GM10266 (cell line): ENCODE data around the gene HMMR.

Experiments used
- DNase-seq: peaks from one replicate; pipeline ENCODE4 v3.0.0; 2012; ENCODE audit errors: extremely low spot score
- CTCF ChIP-seq: IDR thresholded peaks from 2 replicates; pipeline ENCODE4 v1.5.1; 2012; ENCODE audit warnings: mild to moderate bottlenecking, low read depth; ENCODE audit not compliant: control insufficient read depth, insufficient read depth; ENCODE audit errors: missing control alignments

HMMR gene

DNA sequence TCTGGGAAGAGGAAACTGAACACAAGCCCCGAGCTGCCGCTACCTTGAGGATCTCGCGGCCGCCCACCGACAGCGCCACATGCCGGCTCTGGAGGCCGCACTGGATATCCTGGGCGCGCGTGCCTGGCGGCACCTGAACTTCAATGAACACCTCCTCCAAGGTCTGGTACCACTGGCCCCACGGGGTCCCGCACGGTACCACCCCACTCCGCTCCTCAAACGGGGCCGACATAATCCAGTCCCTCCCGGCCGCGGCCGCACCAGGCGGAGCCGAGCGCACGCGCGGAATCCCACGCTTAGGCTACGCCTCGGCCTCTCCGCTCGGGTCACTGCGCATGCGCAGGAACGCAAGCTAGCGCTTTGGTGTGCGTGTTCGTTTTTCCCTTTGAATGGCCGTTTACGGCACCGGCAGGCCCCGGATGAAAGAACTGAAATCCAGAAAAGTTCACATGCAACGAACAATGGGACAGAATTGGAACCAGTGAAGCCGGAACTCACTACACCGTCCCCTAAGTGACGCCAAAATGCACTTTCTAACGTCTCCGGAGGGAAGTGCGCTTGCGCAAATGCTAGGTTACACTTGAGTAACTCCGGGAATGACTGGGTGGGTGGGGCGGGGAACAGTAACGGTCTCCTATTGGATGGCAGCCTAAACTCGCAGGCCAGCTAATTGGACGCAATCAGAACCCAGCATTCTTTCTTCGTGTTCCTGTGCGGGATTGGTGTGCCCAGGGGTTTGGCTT lies 442 bp upstream of the HMMR start, which contains the start of gene NUDCD2:
Gene NUDCD2, minus strand, starts transcription at position 284 of the 743 bp plus-strand sequence. Its CDS starts 52 bp downstream, at position 232.
- peak; percentile 85 for DNase-seq
- peak; percentile 28 for TF ChIP-seq CTCF

DNA sequence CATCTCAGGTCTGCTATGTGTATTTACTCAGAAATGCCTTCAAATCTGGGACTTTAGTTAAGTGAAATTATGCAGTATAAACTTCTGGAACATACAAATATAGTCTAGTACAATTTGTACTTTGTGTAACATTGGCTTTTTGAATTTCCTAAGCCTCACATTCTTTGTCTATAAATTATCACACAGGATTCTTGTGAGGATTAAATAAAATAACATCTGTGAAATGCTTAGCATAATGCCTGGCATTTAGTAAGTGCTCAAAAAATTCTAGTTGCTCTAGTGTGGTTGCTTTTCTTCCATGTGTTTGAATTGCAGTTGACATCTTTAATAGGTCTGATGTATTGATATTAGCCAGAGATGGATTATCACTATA lies 2.6 kb downstream of the HMMR start:
- DNase-seq = no peak
- TF ChIP-seq CTCF = no peak

DNA sequence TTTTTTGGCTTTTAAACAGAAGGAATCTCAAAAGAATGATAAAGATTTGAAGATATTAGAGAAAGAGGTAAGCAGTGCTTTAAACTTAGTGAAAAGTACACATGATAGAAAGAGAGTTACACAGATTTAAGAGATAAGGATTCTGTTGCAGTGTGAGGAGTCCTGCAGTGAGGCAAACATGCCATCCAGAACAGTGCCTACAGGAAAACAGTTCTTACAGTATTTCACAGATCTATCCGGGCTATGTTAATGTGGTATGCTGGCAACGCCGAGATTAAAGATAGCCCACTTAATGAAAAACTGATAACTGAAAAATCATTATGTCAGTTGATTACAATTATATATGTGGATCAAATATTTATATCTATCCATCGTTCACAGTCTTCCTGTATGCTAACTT lies 7.2 kb downstream of the HMMR start:
- no peak for TF ChIP-seq CTCF
- DNase-seq = no peak

DNA sequence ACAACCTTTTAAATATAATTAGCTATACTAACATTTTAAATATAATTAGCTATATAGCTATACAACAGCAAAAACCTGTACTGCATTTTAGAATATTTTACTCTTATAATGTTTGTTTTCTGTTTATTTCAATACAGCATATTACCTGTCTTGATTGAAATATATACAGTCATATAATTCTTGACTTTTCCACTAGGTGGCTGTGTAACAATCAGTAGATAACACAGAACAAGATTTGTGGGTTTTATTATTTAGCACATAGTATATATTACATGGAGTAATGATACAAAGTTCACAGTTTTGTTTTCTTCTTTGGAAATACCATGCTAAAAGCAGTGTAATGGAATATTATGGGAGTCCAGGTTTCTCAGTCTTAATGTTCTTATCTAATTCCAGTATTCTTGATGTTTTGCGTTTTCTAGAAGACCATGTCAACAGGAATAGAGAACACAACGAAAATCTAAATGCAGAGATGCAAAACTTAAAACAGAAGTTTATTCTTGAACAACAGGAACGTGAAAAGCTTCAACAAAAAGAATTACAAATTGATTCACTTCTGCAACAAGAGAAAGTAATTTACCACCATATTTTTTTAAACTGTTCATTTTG lies 13.3 kb downstream of the HMMR start:
- peak; percentile 22 for TF ChIP-seq CTCF
- no peak for DNase-seq

GRCh38 chr5:163475411-163475810 lies 15.0 kb downstream of the HMMR start:
- TF ChIP-seq CTCF = no peak
- DNase-seq = no peak

DNA sequence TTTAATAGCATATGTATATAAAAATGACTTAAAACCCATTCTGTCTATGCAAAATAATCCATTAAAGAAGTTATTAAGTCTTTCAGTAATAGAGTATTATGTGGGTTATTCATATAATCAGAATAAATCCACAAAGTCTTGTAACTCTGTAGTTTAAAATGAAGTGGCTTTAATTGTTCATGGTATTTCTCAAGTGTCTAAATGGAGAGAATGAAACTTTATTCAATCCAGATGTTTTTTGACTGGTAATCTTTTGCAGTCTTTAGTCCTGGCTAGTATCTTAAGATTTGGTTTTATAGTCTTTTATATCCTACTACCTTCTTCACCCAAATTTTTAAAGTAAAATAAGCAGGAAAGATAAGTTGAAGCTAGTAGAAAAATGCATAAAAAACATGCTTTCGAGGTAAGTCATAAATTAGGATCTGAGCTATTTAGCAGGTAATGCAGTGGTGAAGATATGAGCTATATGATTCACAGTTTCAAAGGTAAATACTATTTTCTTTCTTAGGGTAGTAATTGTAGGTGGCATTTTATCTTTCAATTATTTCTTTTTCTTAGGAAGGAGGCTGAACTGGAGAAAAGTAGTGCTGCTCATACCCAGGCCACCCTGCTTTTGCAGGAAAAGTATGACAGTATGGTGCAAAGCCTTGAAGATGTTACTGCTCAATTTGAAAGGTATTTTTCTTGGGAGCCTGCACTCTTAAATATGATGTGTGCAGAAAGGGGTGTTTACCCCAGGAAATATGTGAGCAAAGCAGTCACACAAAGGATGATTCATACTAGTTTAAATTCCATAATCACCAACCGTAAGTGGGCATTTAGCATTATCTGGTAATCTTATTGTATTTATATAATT lies 17.9 kb downstream of the HMMR start:
- TF ChIP-seq CTCF = no peak
- DNase-seq = no peak
